Activated T-cell treated with anti-CD3 and anti-CD28 coated beads, Interleukin-2, amount 50 U/mL, for 72 hours (primary cell): Measurements from ENCODE around the gene TRAFD1. TPM values are rescaled to one million over a fixed set of nuclear protein-coding genes. Genes with fewer than 3 reads are reported as not detected.
"Not testable (repeated sequence)": the region's sequence is repeated elsewhere in the genome, so short reads cannot be mapped to it uniquely, and the experiment has no call there.

Source experiments
- ATAC-seq, 2 donors: fragments of 150-1000 bp; cut with Tn5 transposase; replicated peaks in 1 of 2; 2 replicates each; pipeline ENCODE4 v1.10.0; 2021; ENCODE audit warnings: moderate library complexity in 2 of 2, mild to moderate bottlenecking in 1 of 2
- DNase-seq, 2 donors: peaks; one replicate each; pipeline ENCODE4 v3.0.0; 2021 to 2022; ENCODE audit warnings: mixed read lengths in 1 of 2
- H3K27ac Mint-ChIP-seq: one replicate; pipeline ENCODE4 v1.8.0; 2022; ENCODE audit warnings: mild to moderate bottlenecking, moderate library complexity, mixed read lengths
- H3K27me3 Mint-ChIP-seq: one replicate; pipeline ENCODE4 v1.8.0; 2022; ENCODE audit warnings: low read depth, mixed read lengths
- H3K36me3 Mint-ChIP-seq, 2 donors: one replicate each; pipeline ENCODE4 v1.8.0; 2022; ENCODE audit warnings: mixed read lengths in 2 of 2, mild to moderate bottlenecking in 1 of 2; ENCODE audit not compliant: insufficient read depth in 2 of 2
- H3K4me1 Mint-ChIP-seq: one replicate; pipeline ENCODE4 v1.8.0; 2022; ENCODE audit warnings: low read depth, mixed read lengths
- H3K4me3 Mint-ChIP-seq, 2 donors: one replicate each; pipeline ENCODE4 v1.8.0; 2022; ENCODE audit warnings: mild to moderate bottlenecking in 2 of 2, mixed read lengths in 2 of 2, moderate library complexity in 2 of 2
- H3K9me3 Mint-ChIP-seq, 2 donors: one replicate each; pipeline ENCODE4 v1.8.0; 2022; ENCODE audit warnings: mixed read lengths in 2 of 2
- total RNA-seq, 2 donors: library from RNA; stranded (reverse); gene quantifications; one replicate each; pipeline ENCODE4 v1.2.3, GENCODE V29; 2022

The TRAFD1 gene
- 10 to 100 TPM; 57.7 to 64.2 TPM for total RNA-seq

GRCh38 chr12:112125250-112125999 is at the start of gene TRAFD1:
TRAFD1 (plus strand) TSS chr12:112125560; CDS start chr12:112130523, 4,963 bp downstream.
- DNase-seq (peak; percentile 99), ATAC-seq (peak; percentile 99 to 100)
- H3K36me3 Mint-ChIP-seq, result peaks cover 1 to 3% of the 10 kb centered on the region in 2 donors
- peak within 1 kb of the TSS; percentile 91 for H3K27ac Mint-ChIP-seq
- no peaks in the 10 kb centered on the region for H3K27me3 Mint-ChIP-seq
- no peaks in the 10 kb centered on the region for H3K9me3 Mint-ChIP-seq
- peaks cover 44% of the 10 kb centered on the region for H3K4me1 Mint-ChIP-seq
- H3K4me3 Mint-ChIP-seq, result peak within 1 kb of the TSS; percentile 79 to 84

- no peak overlapping the region for H3K4me3 Mint-ChIP-seq
- DNase-seq, result no peak
- H3K36me3 Mint-ChIP-seq, result peaks cover 6 to 40% of the 10 kb centered on the region in 2 donors
- no peaks in the 10 kb centered on the region for H3K9me3 Mint-ChIP-seq
- no peaks in the 10 kb centered on the region for H3K27me3 Mint-ChIP-seq
- peak overlapping the region; percentile 14 for H3K27ac Mint-ChIP-seq
- peaks cover 41% of the 10 kb centered on the region for H3K4me1 Mint-ChIP-seq
- no peak for ATAC-seq
Measured at GRCh38 chr12:112087055-112087850, 38.1 kb upstream of the TRAFD1 start.

GRCh38 chr12:112087851-112088250 is 37.5 kb upstream of the TRAFD1 start:
- H3K4me1 Mint-ChIP-seq, result peaks cover 37% of the 10 kb centered on the region
- no peak overlapping the region for H3K4me3 Mint-ChIP-seq
- DNase-seq (no peak), ATAC-seq (no peak)
- H3K27ac Mint-ChIP-seq, result no peak overlapping the region
- peaks cover 4 to 37% of the 10 kb centered on the region in 2 donors for H3K36me3 Mint-ChIP-seq
- no peaks in the 10 kb centered on the region for H3K27me3 Mint-ChIP-seq
- no peaks in the 10 kb centered on the region for H3K9me3 Mint-ChIP-seq

- Mint-ChIP-seq H3K9me3 (no peaks in the 10 kb centered on the region), H3K27me3 (no peaks in the 10 kb centered on the region), H3K36me3 (peaks cover 2 to 30% of the 10 kb centered on the region in 2 donors), H3K4me3 (no peak overlapping the region), H3K4me1 (peaks cover 35% of the 10 kb centered on the region), H3K27ac (no peak overlapping the region)
- DNase-seq (no peak), ATAC-seq (no peak)
Measured at GRCh38 chr12:112091563-112091962, 33.8 kb upstream of the TRAFD1 start.

GRCh38 chr12:112096070-112096469 is 29.3 kb upstream of the TRAFD1 start:
- Mint-ChIP-seq H3K27ac (peak overlapping the region; percentile 99), H3K9me3 (no peaks in the 10 kb centered on the region), H3K4me3 (peak overlapping the region; percentile 71 to 89), H3K36me3 (peaks cover 4 to 39% of the 10 kb centered on the region in 2 donors), H3K27me3 (no peaks in the 10 kb centered on the region), H3K4me1 (peaks cover 64% of the 10 kb centered on the region)
- ATAC-seq, result peak; percentile 73 to 76
- no peak for DNase-seq

GRCh38 chr12:112096667-112097066 is 28.7 kb upstream of the TRAFD1 start:
- Mint-ChIP-seq H3K27me3 (no peaks in the 10 kb centered on the region), H3K27ac (peak overlapping the region; percentile 99), H3K36me3 (peaks cover 6 to 38% of the 10 kb centered on the region in 2 donors), H3K4me1 (peaks cover 66% of the 10 kb centered on the region), H3K4me3 (peak overlapping the region; percentile 71 to 89), H3K9me3 (no peaks in the 10 kb centered on the region)
- ATAC-seq (peak; percentile 97 to 98), DNase-seq (peak; percentile 50 to 58)

GRCh38 chr12:112097641-112098040 is 27.7 kb upstream of the TRAFD1 start:
- Mint-ChIP-seq H3K27ac (peak overlapping the region; percentile 99), H3K4me1 (peaks cover 72% of the 10 kb centered on the region), H3K36me3 (peaks cover 6 to 37% of the 10 kb centered on the region in 2 donors), H3K4me3 (peak overlapping the region in 1 of 2 donors; percentile 31), H3K27me3 (no peaks in the 10 kb centered on the region), H3K9me3 (no peaks in the 10 kb centered on the region)
- ATAC-seq (no peak), DNase-seq (no peak)

GRCh38 chr12:112100500-112100899 is 24.9 kb upstream of the TRAFD1 start:
- H3K27ac Mint-ChIP-seq, ATAC-seq, H3K9me3 Mint-ChIP-seq, DNase-seq, H3K27me3 Mint-ChIP-seq, H3K4me3 Mint-ChIP-seq: not testable (repeated sequence)
- H3K36me3 Mint-ChIP-seq, result peaks cover 6 to 40% of the 10 kb centered on the region in 2 donors
- peaks cover 83% of the 10 kb centered on the region for H3K4me1 Mint-ChIP-seq

GRCh38 chr12:112102127-112102526 is 23.2 kb upstream of the TRAFD1 start:
- no peak for DNase-seq

GRCh38 chr12:112102746-112103145 is 22.6 kb upstream of the TRAFD1 start:
- not testable (repeated sequence) for H3K4me3 Mint-ChIP-seq, H3K27me3 Mint-ChIP-seq, DNase-seq, ATAC-seq, H3K9me3 Mint-ChIP-seq, H3K27ac Mint-ChIP-seq
- Mint-ChIP-seq H3K4me1 (peaks cover 83% of the 10 kb centered on the region), H3K36me3 (peaks cover 6 to 34% of the 10 kb centered on the region in 2 donors)

More at GRCh38 chr12:112102127-112102526, 23.2 kb upstream of the TRAFD1 start:
- ATAC-seq, result no peak
- H3K36me3 Mint-ChIP-seq, result peaks cover 6 to 37% of the 10 kb centered on the region in 2 donors
- no peak overlapping the region for H3K4me3 Mint-ChIP-seq
- H3K27ac Mint-ChIP-seq, result no peak overlapping the region
- peaks cover 83% of the 10 kb centered on the region for H3K4me1 Mint-ChIP-seq
- no peaks in the 10 kb centered on the region for H3K9me3 Mint-ChIP-seq
- H3K27me3 Mint-ChIP-seq, result no peaks in the 10 kb centered on the region

GRCh38 chr12:112103758-112104503 is 21.4 kb upstream of the TRAFD1 start:
- H3K27me3 Mint-ChIP-seq, result no peaks in the 10 kb centered on the region
- DNase-seq, result no peak
- peak overlapping the region; percentile 92 for H3K27ac Mint-ChIP-seq
- H3K9me3 Mint-ChIP-seq, result no peaks in the 10 kb centered on the region
- H3K4me1 Mint-ChIP-seq, result peaks cover 76% of the 10 kb centered on the region
- peaks cover 5 to 24% of the 10 kb centered on the region in 2 donors for H3K36me3 Mint-ChIP-seq
- ATAC-seq, result no peak
- H3K4me3 Mint-ChIP-seq, result peak overlapping the region in 1 of 2 donors; percentile 27

GRCh38 chr12:112105891-112106290 is 19.5 kb upstream of the TRAFD1 start:
- H3K4me1 Mint-ChIP-seq, result peaks cover 73% of the 10 kb centered on the region

More at GRCh38 chr12:112105891-112106290, 19.5 kb upstream of the TRAFD1 start:
- ATAC-seq, result no peak
- Mint-ChIP-seq H3K9me3 (no peaks in the 10 kb centered on the region), H3K4me3 (peak overlapping the region; percentile 94 to 95), H3K27ac (peak overlapping the region; percentile 25), H3K27me3 (no peaks in the 10 kb centered on the region), H3K36me3 (peaks cover 4 to 17% of the 10 kb centered on the region in 2 donors)
- DNase-seq, result no peak
